ENCODE data around the gene TBC1D8.

The TBC1D8 gene

DNA sequence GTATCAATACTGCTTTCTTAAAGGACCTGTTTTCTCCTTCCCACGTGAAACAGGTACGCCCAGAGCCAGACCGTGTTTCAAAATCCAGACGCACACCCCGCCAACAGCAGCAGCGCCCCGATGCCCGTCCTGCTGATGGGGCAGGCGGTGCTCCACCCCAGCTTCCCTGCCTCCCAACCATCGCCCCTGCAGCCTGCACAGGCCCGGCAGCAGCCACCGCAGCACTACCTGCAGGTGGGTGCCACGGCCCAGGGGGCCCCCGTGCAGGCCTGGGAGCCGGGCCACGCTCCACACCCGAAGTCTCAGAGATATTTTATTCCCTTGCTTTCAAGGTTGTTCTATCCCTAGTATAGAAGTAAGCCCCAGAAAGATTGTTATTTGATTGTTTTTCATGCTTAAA is 157.9 kb downstream of the TBC1D8 start:
- DNase-seq: no peak

DNA sequence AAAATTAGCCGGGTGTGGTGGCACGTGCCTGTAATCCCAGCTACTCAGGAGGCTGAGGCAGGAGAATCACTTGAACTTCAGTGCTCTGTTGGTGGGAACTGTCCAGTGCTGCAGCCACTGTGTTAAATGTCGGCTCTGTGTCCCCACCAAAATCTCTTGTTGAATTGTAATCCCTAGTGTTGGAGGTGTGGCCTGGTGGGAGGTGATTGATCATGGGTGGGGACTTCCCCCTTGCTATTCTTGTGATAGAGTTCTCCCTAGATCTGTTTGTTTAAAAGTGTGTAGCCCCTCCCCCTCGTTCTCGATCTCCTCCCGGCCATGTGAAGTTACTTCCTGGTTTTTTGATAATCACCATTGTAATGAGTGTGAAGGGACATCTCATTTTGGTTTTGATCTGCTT is 158.9 kb downstream of the TBC1D8 start:
- DNase-seq: peak in 1 of 2 experiments; percentile 36

DNA sequence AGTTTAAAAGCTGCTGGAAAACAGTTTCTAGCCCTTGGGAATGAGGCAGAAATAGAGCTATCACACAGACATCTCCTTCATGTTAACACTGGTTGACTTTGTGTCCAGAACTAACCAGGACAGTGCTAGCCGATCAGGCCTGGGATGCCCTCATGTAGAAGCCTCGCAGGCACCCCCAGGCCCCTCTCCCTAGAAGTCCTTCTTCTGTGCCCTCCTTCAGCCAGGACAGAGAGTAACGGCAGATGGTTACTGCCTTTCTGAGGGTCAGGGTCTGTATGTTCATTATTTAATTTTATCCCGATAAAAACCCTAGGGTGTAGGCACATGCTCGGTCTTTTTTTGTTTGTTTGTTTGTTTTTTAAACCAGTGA is 159.8 kb downstream of the TBC1D8 start:
- no peak for DNase-seq

DNA sequence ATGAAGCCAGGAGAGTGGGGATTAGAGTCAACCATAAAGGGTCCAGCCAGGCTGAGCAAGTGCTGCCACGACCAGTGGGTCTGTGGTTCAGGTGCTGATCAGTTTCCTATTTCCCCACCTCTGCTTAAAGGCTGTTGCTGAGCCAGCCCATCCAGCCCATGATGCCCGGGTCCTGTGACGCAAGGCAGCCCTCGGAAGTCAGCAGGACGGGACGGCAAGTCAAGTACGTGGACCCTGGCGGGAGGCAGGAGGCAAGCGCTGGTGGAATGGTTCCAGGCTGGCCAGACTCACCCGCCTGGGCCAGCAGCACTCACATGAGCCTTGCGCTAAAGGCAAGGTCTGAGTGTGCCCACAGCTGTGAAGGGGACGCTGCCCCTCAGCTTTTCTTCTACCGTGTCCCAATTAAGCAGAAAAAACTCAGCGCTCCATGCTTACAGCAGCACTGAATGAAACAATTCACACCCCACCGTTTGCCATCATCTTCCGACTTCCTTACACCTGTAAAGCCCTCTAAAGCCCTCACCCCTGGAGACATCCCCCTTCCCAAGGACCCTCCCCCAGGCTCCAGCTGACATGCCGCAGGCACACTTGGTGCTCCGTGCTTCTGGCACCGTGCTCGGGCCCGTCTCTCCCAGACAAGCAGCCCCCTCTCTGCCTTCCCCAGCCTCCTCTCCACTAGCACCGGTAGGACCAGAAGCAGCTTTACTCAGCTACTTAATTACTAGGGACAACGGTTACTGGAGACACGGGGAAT is 160.4 kb downstream of the TBC1D8 start:
- DNase-seq: no peak

DNA sequence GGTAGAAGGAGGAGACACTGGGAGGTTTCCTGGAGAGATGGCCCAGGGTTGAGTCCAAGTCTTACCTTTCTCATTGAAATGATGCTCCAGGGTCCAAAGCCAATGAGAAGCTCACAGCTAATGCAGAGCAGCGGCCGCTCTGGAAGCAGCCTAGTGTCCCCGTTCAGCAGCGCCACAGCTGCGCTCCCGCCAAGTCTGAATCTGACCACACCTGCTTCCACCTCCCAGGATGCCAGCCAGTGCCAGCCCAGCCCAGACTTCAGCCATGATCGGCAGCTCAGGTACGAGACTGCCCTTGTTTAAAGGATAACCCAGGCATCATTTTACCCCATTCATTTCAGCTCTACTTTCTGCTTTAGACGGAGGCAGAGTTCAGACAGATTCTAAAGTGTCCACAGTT is 161.0 kb downstream of the TBC1D8 start:
- DNase-seq: no peak

DNA sequence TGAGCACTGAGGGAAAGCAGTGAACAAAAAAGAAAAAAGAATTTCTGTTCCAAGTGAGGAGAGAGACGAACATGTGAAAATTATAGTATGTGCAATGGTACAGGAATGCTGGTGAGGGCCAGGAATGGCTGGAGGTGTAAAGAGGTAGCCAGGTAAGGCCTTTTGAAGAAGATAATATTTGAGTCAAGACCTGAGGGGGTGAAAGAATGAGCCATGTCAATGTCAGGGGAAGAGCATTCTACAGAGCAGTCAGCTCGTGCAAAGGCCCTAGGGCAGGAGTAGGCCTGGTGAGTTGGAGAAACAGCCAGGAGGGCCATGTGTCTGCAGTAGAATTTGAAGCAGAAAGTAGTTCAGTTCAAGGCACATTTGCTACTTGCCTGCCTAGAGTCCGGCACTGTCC is 161.5 kb downstream of the TBC1D8 start:
- no peak for DNase-seq

DNA sequence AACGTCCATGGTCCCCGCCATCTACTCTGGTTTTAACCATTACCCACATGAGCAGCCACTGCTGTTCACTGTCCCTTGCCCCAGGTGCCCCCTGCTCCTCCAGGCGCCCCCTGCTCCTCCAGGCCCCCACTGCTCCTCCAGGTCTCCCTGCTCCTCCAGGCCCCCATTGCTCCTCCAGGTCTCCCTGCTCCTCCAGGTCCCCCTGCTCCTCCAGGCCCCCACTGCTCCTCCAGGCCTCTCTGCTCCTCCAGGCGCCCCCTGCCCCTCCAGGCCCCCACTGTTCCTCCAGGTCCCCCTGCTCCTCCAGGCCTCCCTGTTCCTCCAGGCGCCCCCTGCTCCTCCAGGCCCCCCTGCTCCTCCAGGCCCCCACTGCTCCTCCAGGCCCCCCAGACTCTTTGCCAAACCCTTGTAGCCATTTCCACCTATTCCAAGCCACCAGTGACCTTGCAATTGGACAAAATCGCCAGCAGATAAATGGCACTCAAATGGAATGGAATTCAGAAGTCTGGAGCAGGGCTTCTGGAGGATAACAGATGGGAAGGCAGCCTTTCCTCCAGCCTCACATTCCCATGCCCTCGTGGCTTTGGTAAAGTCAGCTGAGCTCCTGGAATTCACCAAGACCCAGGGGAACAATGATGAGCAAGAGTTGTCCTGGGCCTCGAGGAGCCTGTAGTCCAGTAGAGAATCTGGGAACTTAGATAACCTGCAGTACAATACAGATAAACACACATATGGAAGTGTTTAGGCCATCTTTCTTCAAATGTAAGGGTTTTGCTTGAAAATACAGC is 162.4 kb downstream of the TBC1D8 start:
- DNase-seq: no peak

DNA sequence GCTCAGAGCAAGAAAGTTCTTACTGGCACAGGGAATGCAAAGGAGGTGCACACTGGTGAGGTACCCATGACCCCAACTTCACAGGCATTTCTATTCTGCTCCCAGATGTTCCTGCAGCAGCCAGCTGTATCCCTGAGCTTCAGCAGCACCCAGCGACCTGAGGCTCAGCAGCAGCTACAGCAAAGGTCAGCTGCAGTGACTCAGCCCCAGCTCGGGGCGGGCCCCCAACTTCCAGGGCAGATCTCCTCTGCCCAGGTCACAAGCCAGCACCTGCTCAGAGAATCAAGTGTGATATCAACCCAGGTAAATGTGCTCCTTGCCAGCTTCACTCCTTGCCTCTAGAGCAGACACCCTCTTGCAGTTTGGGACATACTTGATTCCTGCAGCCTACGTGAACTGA is 163.2 kb downstream of the TBC1D8 start:
- no peak for DNase-seq

DNA sequence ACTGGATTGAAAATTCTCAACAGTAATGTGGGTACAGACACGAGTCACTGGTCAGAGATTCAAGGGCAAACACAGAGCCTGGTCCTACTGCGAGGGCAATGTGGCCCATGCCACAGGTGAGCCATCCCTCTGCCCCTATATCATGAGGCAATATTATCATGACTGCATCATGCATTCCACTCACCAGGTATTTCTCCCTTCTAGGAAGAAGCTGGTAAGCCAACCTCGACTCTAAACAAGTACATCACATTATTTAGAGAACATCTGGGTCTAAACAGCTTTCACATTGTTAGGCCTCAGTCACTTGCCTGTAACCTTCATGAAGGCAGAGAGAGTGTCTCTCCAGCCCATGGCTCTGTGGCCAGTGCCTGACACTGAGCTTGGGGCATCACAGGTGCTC is 163.6 kb downstream of the TBC1D8 start:
- DNase-seq: no peak

DNA sequence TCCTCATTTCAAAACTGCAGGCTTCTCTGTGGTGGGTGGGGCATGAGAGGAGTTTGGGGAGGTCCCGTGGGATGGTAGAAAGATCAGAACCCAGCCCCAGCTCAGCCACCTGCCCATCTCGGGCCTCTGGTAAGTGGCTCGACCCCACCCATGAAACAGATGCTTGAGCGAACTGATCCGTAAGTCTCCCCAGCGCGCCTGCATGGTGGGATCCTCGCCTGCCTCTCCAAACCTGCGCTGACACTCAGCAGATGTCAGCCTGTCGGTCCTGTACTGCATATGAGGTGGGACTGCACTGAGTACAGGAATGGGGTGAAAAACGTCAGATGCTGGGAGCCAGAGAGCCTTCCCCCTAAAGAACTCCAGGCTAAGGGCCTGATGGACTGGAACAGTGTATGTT is 165.0 kb downstream of the TBC1D8 start:
- no peak for DNase-seq

DNA sequence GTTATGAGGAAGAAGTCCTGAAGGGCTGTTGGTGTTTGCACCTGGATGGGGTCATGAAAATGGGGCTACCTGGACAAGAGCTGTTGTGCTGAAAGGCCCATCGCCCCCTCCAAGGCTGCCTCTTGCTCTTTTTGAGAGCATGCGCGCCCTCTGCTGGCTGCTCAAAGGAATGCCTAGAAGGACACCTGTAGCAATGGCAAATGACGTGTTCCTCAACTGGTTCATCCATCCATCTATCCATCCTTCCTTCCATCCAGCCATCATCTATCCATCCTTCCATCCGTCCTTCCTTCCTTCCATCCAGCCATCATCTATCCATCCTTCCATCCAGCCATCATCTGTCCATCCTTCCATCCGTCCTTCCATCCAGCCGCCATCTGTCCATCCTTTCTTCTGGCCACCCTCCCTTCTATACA is 166.3 kb downstream of the TBC1D8 start:
- peak; percentile 59 to 69 for DNase-seq

DNA sequence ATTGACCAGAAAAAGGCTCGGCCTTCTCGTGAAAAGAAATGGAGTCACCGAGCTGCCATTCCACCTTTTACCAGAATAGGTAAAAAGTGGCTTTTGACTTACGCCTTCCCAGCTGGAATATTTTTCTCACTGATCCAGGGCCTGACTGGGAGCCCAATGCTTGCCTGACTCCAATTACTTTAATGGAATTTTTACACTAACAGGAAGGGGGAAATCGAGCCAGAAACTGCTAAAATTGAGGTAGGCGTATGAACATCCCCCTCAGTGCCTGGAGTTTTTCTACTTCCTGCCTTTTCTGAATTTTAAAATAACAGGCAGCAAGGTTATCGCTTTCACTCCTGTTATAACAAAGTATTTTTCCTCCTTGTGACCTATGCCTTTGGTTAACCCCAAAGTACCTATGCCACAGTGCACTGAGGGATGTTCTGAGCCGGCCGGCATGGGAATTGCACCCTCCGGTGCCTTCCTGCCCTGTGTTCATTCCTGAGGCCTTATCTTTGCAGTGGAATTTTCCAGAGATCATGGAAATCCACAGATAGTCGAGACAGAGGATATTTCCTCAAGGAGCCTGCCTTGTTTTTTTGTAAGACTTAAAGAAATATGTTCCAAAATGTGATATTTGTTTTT is 167.4 kb downstream of the TBC1D8 start:
- DNase-seq: no peak

DNA sequence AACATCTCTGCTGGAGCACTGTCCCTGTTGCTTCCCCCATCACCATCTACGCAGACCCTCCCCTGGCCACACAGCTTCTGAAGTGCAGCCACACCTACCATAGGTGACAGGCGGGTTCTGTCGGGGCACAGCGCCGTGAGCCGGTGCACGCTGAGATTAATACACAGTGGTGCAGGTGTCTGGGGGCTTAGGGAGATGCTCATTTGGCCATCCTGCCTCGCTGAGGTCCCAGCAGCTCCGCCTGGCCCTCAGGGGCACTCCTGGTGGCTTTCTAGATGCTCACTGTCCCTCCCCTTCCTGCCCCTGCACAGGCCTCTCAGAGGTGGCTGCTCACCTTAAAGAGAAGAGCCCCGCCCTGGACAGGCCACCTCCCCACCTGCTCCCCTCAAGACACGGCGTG is 168.0 kb downstream of the TBC1D8 start:
- DNase-seq: no peak

DNA sequence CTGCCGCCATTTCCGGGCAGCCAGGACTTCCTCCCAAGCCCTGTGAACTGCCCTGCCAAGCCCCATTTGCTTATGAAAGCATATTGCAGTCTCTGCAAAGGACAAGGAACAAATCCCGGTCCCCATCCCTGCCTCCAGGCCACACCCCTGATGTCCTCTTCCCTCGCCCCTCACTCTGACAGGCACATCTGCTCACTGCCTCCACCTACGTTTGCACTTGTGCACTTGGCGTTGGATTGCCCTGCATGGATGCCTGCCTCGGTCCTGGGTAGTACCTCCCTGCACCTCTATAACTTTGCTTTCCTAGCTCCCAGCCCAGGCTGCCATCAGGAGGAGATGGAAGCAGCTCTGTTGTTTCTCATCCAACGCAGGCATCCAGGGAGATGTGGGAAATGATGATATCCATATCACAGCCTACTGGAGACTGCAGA is 168.7 kb downstream of the TBC1D8 start:
- DNase-seq: no peak

DNA sequence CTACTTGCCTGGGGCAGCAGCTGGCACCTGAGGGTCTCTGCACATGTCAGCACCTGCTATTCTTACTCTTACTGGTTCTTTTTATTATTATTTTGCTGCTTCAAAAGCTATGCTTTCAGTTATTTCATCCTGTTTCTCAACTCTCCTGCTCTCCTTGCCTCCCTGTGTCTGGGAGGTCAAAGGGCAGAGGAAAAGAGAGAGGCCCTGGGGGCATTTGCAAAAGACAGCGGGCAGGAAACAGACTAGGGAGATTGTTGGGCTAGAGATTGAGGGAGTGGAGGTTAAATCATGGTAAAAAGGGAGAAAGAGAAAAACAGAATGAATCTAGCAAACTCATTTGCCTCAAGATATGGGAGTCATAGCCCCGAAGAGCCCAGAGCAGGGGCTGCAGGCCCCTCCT is 170.2 kb downstream of the TBC1D8 start:
- DNase-seq: no peak

DNA sequence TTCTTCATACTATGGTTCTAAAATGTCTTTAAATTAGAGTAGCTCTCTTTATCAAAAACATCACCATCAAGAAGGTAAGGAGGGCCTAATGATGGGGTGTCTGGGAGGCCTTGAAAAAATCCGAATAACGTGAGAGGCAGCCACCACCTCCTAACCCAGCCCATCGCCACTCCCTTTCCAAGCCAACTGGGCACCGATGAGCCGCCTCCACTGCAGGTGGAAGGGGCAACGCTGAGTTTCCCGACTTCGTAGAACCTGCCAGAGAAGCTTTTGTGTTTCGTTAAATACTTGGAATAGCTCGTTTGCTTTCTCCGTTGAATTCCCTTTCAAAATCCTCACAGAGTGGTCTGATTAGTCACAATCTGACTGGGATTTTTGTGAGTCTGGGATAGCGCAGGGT is 171.1 kb downstream of the TBC1D8 start:
- no peak for DNase-seq

DNA sequence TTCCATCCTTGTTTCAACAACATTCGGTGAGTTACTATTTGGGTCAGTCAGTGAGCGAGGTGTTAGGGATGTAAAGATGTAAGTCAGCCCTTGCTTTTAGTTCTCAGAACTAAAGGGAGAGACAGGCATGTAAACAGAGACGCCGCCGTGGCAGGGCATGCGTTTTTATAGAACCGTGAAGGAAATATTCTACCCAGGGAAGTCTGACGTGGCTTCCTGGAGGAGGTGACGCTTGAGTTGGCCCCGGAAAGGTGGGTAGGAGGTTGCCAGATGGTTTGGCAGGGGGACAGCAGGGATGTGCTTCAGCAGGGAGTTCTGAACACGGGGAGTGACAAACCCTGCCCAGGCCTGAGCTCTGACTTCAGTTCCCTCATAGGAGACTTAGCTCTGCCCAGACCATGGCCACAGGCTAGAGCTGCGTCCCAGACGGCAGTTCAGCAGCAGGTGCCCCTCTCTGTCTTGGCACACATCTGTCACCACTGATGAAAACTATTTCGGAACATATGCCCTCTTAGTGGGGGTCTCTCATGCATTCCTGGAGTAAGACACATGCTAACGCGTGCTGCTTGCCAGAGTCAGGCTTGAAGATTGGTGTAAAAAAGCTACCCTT is 172.5 kb downstream of the TBC1D8 start:
- DNase-seq: no peak

DNA sequence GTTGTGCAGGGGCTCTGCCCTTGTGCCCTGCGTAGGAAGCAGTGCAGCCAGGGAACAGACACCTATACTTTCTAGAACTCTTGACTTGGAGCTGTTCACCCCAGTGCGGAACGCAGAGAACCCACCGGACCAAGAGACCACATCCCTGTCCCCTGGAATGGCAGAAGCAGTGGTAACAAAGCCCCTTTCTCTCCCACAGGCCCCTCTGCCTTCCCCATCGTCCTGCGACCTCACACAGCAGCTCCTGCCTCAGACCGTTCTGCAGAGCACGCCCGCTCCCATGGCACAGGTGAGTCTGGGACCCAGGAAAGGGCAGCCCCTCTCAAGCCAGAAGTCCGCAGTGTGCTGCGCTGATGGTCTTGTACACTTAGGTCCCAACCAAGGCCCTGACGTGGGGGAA is 173.7 kb downstream of the TBC1D8 start:
- no peak for DNase-seq

DNA sequence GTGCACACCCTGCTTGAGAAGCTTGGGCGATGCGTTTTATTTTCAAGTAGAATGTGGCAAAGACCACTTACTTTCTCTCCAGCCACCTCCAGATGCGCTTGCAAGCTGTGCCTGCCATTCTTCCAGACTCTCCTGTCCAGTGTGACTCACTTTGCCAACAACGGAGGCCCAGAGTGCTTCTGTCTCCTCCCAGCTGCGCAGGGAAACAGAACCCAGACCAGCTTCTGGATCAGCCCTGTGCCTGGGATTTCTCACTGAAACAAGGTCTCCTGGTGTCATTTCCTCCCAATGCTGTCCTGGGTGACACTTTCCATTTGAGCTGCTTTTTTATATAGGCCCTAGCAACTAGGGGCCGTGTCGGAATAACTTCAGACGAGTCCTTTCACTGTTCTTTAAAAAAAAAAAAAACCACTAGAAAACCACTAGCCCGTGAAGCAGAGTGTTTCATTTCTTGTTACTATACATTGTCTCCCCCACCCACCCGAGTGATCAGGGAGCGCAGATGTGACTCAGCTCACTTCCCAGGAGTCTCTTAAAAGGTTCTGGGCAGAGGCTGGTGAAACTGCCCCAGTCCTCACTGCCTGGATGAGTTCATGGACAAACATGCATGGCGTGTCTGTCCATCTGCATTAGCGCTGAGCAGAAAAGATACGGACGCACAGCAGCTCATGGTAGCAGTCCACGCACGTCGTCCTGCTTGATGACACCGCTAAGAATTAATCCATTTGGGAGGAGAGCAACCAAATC is 174.4 kb downstream of the TBC1D8 start:
- DNase-seq: no peak

DNA sequence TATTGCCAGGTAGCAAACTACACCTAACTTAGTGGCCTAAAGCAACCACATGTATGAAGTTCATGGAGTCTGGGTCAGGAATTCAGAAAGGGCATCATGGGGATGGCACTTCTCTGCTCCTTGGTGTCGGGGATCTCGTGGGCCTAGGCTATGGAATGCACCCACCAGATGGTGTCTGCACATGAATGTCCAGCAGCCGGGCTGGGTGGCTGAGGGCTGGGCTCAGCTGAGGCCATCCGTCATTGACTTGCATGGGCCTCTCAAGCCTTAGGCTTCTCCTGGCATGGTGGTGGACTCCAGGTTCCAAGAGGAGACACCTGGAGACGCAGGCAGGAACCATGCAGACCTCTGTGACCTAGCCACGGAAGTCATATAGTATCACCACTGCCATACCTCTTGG is 175.1 kb downstream of the TBC1D8 start:
- no peak for DNase-seq

DNA sequence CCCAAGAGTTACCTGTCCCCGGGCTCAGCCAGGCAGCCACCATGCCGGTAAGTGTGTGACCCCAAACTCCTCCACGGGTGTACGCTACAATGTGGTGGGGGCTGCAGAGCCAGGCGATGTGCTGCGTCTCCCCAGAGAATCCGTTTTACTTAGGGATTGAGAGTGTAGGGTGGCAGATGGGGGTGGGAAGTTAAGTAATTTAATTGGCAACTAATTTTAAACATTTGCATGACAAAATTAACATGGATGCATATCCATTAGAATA is 175.7 kb downstream of the TBC1D8 start:
- DNase-seq: no peak

DNA sequence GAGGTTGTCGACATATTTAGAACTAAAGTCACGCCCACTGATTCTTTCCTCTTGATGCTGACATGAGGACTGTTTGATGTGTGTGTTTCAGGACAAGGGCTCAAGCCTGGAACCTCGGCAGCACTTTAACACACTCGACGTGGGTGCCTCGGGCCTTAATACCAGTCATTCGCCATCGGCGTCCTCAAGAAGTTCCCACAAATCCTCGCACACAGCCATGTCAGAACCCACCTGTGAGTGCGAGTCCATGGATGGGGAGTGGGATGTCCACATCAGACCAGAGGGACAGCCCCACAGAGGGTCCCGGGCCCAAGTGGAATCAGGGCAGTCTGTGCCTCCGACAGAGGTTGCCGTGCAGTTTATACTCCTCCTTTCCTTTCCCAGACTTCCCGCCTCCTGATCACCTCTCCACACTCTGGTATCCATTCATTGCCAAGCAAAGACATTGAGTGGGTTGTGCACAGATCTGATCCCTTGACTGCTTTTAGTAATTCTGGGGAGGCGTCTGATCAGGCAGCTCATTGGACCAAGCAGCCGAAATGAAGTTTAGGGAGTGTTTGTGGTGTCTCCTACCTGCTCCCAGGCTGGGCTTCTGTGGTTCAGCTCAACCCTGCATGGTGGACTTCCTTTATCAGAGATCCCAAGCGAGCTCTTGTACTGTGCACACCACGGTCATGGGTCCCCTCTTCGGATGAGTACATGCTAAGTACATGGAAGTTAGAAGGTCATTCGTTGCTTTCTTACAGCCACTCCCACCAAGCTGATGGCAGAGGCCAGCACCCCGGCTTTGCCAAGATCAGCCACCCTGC is 176.3 kb downstream of the TBC1D8 start:
- no peak for DNase-seq

Data from Kasumi-1 (cell line).